Stimulated activated CD4-positive, alpha-beta T cell treated with anti-CD3 and anti-CD28 coated beads, Interleukin-1b, Interleukin-23, amount 100 ng/mL, for 1 hour (primary cell): Measurements from ENCODE around the gene PAPOLB.
"Not testable (repeated sequence)": the region's sequence is repeated elsewhere in the genome, so short reads cannot be mapped to it uniquely, and the experiment has no call there.

Source experiments
- DNase-seq, 2 donors: peaks; one replicate each; pipeline ENCODE4 v3.0.0-alpha.2; 2020; ENCODE audit warnings: low read depth in 2 of 2

Gene PAPOLB

DNA sequence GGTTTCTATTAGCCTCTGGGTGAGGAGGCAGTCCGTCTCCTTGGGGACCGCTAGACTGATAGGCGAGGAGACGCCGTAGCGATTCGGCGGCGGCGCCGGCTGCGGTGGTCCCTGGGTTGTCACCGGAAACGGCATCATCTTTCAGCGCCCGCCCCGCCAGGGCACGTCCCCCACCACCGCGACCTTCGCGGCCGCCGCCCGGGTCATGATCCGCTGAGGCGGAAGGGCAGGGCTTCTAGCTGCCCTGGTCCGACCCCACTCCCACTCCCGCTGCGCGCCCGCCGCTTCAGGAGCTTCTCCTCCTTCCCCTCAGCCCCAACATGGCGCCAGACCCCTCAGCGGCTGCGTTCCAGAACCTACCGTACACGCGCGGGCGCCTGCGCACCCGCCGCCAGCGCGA lies at the start of gene PAPOLB:
Gene PAPOLB, minus strand, starts transcription at position 358 of the 400 bp plus-strand sequence. Its CDS starts 220 bp downstream, at position 138.
- no peak for DNase-seq

DNA sequence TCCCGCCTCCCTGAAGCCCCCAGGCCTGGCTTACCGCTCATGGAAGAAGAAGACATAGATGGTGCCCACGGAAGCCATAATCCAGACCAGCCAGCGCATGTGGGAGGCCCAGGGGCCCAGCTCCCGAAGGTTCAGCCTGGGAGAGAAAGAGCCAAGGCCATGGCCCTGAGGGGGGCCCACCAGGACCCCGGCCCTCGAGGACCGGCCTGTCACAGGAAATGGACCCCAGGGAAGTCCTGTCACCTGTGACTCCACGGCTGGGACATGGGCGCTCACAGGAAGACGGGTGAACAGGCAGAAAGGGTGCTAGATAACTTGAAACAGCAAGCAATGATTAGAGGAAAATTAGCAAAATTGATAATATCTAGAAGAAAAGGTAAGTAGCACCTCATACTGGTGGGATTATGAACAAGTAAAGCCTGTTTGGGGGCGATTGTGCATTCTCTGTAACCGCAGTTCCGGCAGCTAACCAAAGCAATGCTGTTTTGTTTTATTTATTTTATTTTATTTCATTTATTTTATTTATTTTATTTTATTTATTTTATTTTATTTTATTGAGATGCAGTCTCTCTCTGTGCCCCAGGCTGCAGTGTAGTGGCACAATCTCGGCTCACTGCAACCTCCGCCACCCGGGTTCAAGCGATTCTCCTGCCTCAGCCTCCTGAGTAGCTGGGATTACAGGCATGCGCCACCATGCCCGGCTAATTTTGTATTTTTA lies 49.4 kb upstream of the PAPOLB start:
- no peak for DNase-seq

DNA sequence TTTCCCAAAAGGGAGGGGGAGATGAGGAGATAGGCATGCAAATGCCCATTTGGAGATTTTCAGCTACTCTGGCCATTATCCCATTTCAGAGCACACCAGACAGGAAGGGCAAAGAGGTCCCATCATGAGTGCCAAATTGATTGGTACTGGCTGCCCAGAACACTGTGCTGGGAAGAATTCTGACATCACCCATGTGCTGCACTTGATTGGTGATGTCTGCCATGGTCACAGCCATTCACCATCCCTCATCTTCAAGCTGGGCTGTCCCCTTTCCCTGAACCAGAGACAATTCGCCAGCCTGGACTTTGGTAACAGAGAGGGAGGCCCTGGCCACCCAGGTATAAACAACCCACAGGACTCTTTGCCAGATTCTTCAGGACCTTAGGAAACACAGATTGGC lies 44.9 kb upstream of the PAPOLB start:
- DNase-seq = no peak

GRCh38 chr7:4905171-4905570 lies 43.3 kb upstream of the PAPOLB start:
- DNase-seq = no peak

- no peak for DNase-seq
These were observed 42.5 kb upstream of the PAPOLB start for GRCh38 chr7:4904346-4904745.

- no peak for DNase-seq
These were observed 33.9 kb upstream of the PAPOLB start for GRCh38 chr7:4895766-4896165.

DNA sequence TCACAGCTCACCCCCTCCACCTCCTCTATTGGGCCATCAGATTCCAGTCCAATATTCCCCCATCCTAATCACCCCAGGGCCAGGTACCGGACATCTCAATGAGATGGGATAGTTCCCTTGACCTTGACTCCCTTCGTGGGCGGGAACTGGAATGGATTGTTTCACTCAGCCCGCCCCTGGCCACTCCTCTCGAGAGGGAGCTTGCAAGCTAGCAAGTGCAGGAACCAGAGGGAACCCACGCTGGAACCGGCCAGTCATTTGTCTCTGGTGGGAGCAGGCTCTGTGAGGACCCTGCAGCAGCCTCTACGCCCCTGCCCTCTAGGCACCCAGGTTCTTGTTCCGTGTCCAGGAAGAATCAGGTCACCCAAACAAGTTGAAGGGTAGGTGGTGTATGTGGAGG lies 32.7 kb upstream of the PAPOLB start:
- DNase-seq = no peak

DNA sequence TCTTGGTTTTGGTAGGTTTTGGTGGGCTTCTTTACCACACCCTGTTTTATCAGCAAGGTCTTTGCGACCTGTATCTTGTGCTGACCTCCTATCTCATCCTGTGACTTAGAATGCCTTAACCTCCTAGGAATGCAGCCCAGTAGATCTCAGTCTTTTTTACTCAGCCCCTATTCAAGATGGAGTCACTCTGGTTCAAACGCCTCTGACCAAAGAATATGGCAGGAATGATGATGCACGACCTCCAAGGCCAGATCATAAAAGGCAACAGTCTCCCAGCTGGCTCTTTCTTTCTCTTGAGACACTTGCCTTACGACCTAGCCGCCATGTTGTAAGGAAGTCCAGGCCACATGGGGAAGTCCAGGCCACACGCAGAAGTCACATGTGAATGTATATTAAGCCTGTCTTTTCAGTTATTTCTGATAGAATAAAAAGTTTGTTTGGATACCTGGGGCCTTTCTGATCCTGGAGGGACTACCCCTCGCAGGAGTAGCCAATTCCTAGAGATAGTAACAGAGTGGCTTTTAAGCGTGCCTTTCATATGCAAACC lies 32.2 kb upstream of the PAPOLB start:
- no peak for DNase-seq

DNA sequence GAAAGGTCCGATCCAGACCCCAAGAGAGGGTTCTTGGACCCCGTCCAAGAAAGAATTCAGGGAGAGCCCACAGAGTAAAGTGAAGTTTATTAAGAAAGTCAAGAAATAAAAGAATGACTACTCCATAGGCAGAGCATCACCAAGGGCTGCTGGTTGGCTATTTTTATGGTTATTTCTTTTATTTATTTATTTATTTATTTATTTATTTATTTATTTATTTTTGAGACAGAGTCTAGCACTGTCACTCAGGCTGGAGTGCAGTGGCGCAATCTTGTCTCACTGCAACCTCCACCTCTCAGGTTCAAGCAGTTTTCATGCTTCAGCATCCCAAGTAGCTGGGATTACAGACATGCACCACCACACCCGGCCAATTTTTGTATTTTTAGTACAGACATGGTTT lies 31.4 kb upstream of the PAPOLB start:
- not testable (repeated sequence) for DNase-seq

GRCh38 chr7:4891522-4891921 lies 29.7 kb upstream of the PAPOLB start:
- not testable (repeated sequence) for DNase-seq

GRCh38 chr7:4889682-4890081 lies 27.9 kb upstream of the PAPOLB start:
- DNase-seq = no peak

- no peak for DNase-seq
These were observed 26.3 kb upstream of the PAPOLB start for GRCh38 chr7:4888161-4888560.

GRCh38 chr7:4886671-4887070 lies 24.8 kb upstream of the PAPOLB start:
- no peak for DNase-seq

DNA sequence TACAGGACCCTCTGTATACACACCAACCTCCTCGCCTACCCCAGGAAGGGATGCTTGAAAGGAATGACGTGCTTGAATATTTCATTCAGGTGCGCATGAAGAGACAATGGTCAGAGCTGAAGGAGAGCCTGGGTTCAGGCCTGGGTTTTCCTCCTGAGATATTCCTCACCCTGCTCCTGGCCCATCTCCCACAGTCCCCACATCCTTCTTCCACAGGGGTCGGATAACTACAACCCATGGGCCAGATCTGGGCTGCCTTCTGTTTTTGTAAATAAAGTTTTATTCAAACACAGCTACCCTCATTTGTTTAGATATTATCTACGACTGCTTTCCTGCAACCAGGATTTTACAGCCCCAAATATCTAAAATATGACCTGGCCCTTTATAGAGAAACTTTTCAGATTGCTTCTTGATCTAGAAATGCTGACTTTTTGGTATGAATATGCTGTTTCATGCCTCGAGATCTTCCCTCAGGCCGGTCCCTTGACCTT lies 23.5 kb upstream of the PAPOLB start:
- no peak for DNase-seq

- no peak for DNase-seq
These were observed 22.3 kb upstream of the PAPOLB start for GRCh38 chr7:4884164-4884563.

DNA sequence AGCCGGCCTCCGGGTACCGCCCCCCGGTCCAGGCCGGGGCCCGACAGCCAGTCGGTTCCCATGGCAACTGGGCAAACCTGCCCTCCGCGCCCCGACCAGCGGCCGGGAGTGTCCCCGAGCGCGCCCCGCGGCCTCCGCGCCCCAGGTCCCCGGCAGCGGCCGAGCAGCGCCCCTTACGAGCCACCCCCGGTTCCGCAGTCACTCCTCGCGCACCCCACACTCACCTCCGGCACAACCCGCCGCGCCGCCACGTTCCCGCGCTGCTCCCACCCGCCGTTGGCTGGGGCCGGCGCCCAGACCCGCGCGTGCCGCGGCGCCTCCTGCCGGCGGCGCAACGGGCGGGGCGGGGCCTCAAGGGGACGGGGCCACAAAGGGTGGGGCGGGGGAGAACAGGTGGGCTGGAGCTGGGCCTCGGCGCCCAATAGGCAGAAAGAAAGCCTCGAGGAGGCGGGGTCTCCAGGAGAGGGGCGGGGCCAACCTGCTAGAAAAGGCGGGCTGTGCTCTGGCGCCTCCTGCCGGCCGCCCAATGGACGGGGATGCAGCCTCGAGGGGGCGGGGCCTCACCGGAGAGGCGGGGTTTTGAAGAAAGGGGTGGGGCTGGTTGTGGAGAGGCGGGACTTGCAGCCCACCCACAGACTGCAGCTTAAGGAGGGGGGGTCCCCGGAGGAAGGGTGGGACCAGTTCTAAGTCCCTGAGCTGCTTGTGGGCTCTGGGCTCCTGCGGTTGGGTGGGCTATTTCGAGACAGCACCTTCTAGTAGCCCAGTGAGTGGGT lies 21.7 kb upstream of the PAPOLB start, which contains the start of gene RADIL:
Gene RADIL, minus strand, starts transcription at position 345 of the 773 bp plus-strand sequence. CDS start 5,577 bp downstream, outside the sequence.
- peak; percentile 57 to 82 for DNase-seq

DNA sequence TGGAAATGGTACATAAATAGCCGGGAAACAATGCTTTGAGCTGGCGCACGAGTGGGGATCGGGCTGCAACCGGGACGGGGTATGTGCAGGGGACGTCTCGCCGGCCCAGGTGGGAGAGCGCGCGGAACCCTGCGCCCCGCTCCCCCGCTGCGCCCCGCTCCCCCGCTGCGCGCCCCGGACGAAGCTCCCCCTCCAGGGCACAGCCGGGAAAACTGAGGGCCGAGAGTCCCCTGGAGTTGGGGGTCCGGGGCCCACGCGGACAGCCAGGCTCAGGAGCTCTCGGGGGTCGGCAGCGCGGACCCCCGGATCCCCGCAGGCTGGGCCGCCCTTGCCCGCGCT lies 21.2 kb upstream of the PAPOLB start:
- DNase-seq = no peak

DNA sequence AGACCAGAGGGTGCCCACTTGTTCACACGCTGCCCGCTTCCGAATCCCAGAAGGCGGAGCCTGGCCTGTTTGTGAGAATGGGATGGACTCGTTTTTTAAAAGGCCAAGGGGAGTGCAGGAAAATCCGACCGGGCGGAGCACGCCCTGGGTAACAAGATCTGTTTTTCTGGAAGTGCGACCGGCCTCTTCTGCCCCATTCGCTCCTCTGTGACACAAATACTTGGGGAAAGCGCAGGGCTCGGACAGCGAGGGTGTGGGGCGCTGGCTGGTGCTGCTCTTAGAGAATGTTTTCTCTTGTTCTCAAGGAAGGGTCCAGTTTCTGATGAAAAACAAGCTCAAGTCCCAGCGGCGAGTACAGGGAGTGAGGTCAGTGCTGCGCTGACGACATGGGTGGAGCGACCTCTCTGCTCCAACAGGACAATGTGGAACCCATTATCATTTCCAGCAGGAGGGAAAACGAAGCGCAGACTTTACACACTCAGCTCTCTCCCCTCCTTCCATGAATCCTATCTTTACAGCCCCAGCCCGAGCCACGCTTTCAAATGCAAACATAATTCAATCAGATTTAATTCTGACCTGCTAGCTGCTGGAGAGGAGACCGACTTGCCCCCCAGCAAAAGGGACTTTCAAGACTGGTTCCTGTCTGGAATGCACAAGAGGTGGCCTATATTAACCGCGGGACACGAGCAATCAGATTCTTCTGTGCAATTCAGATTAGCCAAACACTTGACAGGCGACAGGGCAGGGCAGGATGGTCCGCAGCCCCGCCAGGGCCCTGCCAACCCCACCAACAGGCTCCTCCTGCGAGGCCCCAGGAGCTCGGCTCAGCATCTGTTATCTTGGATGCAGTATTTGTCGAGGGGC lies 20.6 kb upstream of the PAPOLB start:
- no peak for DNase-seq

- no peak for DNase-seq
These were observed 18.4 kb upstream of the PAPOLB start for GRCh38 chr7:4880218-4880617.

DNA sequence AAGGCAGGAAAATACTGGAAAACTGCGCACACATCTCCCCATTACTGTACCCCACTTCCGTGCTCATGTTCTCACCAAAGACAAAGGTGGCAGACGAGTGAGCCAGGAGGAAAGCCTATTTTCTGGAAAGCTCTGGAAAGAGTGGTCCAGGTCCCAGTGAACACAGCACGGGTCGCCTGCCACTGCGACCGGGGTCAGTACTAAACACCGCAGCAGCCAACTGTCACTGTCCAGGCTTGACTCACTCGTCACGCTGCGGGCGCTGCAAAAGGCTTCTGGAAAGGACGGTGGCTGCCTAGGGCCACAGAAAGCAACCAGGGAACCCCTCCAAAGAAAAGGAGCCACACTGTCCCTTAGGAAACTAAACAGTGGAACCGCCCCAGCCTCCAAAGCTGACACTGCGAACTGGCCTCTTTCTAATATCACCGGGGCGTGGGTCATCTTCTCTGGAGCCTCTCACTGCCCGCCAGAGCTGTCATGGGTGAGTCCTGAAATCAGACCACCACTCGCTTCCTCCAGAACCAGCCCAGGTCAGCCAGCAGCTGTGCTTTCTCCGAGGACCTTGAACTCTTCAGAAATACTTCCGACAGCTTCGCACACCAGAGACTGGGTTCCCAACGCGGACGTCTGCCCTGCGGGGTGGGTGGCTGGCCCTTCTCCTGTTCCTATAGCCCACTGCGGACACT lies 17.7 kb upstream of the PAPOLB start:
- no peak for DNase-seq
